Neural progenitor cell (in vitro differentiated cells): ENCODE measurements around the gene DGKD. TPM values are rescaled to one million over a fixed set of nuclear protein-coding genes. Genes with fewer than 3 reads are reported as not detected.

Source experiments
- DNase-seq: peaks from one replicate; pipeline ENCODE4 v3.0.0-alpha.2; 2016; ENCODE audit warnings: low spot score
- H2AFZ ChIP-seq: fragments of 200-600 bp; sonication (generic); replicated peaks from 2 replicates; pipeline ENCODE4 v1.6.1; 2016; ENCODE audit warnings: antibody characterized with exemption
- H3F3A ChIP-seq: fragments of 200-600 bp; sonication (generic); 2 replicates; pipeline ENCODE4 v1.6.1; 2016; ENCODE audit warnings: antibody characterized with exemption, low read depth
- H3K27ac ChIP-seq: fragments of 200-600 bp; sonication (generic); 2 replicates; pipeline ENCODE4 v1.5.1; 2016; ENCODE audit warnings: mild to moderate bottlenecking
- H3K27me3 ChIP-seq: fragments of 200-600 bp; sonication (generic); 2 replicates; pipeline ENCODE4 v1.6.1; 2016; ENCODE audit warnings: mild to moderate bottlenecking, moderate library complexity
- H3K36me3 ChIP-seq: fragments of 200-600 bp; sonication (generic); 2 replicates; pipeline ENCODE4 v1.5.1; 2016
- H3K4me1 ChIP-seq: fragments of 200-600 bp; sonication (generic); 2 replicates; pipeline ENCODE4 v1.6.1; 2016; ENCODE audit warnings: mixed run types
- H3K4me2 ChIP-seq: fragments of 200-600 bp; sonication (generic); 2 replicates; pipeline ENCODE4 v1.6.1; 2016
- H3K4me3 ChIP-seq: fragments of 200-600 bp; sonication (generic); 2 replicates; pipeline ENCODE4 v1.5.1; 2016
- H3K79me2 ChIP-seq: fragments of 200-600 bp; sonication (generic); 2 replicates; pipeline ENCODE4 v1.6.1; 2016; ENCODE audit warnings: low read depth
- H3K9ac ChIP-seq: fragments of 200-600 bp; sonication (generic); 2 replicates; pipeline ENCODE4 v1.6.1; 2016
- H3K9me3 ChIP-seq: fragments of 200-600 bp; sonication (generic); 2 replicates; pipeline ENCODE4 v1.5.1; 2016; ENCODE audit warnings: low read depth
- H4K20me1 ChIP-seq: fragments of 200-600 bp; sonication (generic); 2 replicates; pipeline ENCODE4 v1.6.1; 2016; ENCODE audit warnings: low read depth
- H3K27ac Mint-ChIP-seq: 3 replicates; pipeline ENCODE4 v1.8.0; 2021; ENCODE audit warnings: mixed read lengths
- H3K27me3 Mint-ChIP-seq: 2 replicates; pipeline ENCODE4 v1.8.0; 2022; ENCODE audit warnings: low read depth, mild to moderate bottlenecking, inconsistent platforms, moderate library complexity, mixed read lengths; ENCODE audit not compliant: insufficient read depth
- H3K36me3 Mint-ChIP-seq: 3 replicates; pipeline ENCODE4 v1.8.0; 2021; ENCODE audit warnings: mixed read lengths
- H3K4me1 Mint-ChIP-seq: 3 replicates; pipeline ENCODE4 v1.8.0; 2021; ENCODE audit warnings: mixed read lengths
- H3K4me3 Mint-ChIP-seq: 3 replicates; pipeline ENCODE4 v1.8.0; 2021; ENCODE audit warnings: mild to moderate bottlenecking, moderate library complexity, mixed read lengths
- H3K9me3 Mint-ChIP-seq: 3 replicates; pipeline ENCODE4 v1.8.0; 2020; ENCODE audit warnings: mixed read lengths
- EZH2 ChIP-seq: fragments of 200-600 bp; sonication (generic); IDR thresholded peaks from 2 replicates; pipeline ENCODE4 v1.6.1; 2017; ENCODE audit warnings: antibody characterized with exemption, mild to moderate bottlenecking, moderate library complexity
- EZH2phosphoT487 ChIP-seq: fragments of 200-600 bp; sonication (generic); IDR thresholded peaks from 2 replicates; pipeline ENCODE4 v1.6.1; 2017; ENCODE audit warnings: antibody characterized with exemption
- total RNA-seq: library from RNA; depleted of rRNA; stranded (reverse); fragments of >200 nt; gene quantifications from 2 replicates; pipeline ENCODE4 v1.2.3, GENCODE V29; 2015; ENCODE audit warnings: low replicate concordance
- TF ChIP-seq, protein P1 (sequence below): fragments of 200-600 bp; sonication (generic); IDR thresholded peaks from 2 replicates; pipeline ENCODE4 v1.5.1; 2017; ENCODE audit warnings: antibody characterized with exemption, mild to moderate bottlenecking

The DGKD gene
- total RNA-seq, 1 donor from 2014 or later, result 10.9 TPM

DNA sequence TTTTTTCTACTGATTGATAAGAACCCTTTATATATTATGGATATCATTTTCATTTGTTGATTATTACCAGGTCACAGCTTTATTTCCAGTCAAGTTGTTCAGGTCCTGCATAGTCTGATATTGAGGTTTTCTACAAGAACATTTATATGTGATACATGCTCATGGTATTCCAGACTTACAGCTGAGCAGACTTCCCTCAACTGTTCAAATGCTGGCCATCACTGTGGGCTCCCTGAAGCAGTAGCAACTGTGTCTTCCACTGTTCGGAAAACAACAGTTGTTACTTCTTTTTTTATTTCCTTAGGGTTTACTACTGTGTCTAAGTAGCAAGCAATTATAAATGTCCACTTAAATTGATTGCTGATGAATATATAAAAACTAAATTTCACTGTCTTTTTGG lies 79.5 kb downstream of the DGKD start:
- no peak overlapping the region for H3K27ac ChIP-seq
- H3K9me3 Mint-ChIP-seq, result no peaks in the 10 kb centered on the region
- no peaks in the 10 kb centered on the region for H3K27me3 ChIP-seq
- no peaks in the 10 kb centered on the region for H3K79me2 ChIP-seq
- TF ChIP-seq, protein P1, sequence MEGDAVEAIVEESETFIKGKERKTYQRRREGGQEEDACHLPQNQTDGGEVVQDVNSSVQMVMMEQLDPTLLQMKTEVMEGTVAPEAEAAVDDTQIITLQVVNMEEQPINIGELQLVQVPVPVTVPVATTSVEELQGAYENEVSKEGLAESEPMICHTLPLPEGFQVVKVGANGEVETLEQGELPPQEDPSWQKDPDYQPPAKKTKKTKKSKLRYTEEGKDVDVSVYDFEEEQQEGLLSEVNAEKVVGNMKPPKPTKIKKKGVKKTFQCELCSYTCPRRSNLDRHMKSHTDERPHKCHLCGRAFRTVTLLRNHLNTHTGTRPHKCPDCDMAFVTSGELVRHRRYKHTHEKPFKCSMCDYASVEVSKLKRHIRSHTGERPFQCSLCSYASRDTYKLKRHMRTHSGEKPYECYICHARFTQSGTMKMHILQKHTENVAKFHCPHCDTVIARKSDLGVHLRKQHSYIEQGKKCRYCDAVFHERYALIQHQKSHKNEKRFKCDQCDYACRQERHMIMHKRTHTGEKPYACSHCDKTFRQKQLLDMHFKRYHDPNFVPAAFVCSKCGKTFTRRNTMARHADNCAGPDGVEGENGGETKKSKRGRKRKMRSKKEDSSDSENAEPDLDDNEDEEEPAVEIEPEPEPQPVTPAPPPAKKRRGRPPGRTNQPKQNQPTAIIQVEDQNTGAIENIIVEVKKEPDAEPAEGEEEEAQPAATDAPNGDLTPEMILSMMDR, result no peak
- TF ChIP-seq EZH2phosphoT487 (no peak), EZH2 (no peak)
- no peak overlapping the region for H3K4me2 ChIP-seq
- no peaks in the 10 kb centered on the region for H3K9me3 ChIP-seq
- no peak for DNase-seq
- no peak overlapping the region for H2AFZ ChIP-seq
- no peaks in the 10 kb centered on the region for H3K27me3 Mint-ChIP-seq
- no peak overlapping the region for H3K27ac Mint-ChIP-seq
- no peak overlapping the region for H3K4me3 ChIP-seq
- no peaks in the 10 kb centered on the region for H3K4me1 Mint-ChIP-seq
- no peaks in the 10 kb centered on the region for H3F3A ChIP-seq
- no peaks in the 10 kb centered on the region for H4K20me1 ChIP-seq
- H3K9ac ChIP-seq, result no peak overlapping the region
- no peaks in the 10 kb centered on the region for H3K4me1 ChIP-seq
- H3K36me3 ChIP-seq, result no peaks in the 10 kb centered on the region
- peaks cover 2% of the 10 kb centered on the region for H3K36me3 Mint-ChIP-seq
- H3K4me3 Mint-ChIP-seq, result no peak overlapping the region

DNA sequence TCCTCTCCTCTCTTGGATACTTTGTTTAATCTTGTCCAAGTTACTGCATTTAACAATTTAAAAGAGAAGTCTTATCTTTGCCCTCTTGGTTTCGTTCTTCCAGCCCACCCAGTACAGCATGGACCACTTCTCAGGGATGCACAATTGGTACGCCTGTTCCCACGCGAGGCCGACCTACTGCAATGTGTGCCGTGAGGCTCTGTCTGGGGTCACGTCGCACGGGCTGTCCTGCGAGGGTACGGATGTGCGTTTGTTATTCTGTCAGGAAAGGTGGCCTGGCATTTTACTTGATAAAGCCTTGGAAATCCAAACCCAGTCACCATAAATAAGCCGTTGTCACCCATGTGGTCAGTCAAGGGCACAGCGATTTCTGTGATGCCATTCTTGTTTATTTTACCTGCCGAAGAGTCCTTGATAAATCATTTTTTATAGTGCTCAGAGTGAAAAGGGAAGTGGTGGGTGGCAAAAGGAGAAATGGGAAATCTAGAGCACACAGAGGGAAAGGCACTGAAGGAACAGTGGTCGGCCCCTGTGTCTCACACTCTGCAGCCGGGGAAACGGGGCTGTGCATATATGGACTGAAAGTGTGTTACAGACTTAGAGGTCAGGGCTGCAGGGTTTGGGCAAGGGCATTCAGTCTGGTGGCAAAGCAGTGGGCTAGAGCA lies 80.5 kb downstream of the DGKD start:
- no peak for DNase-seq
- Histone ChIP-seq H4K20me1 (no peaks in the 10 kb centered on the region), H3K9me3 (no peaks in the 10 kb centered on the region), H3K27me3 (no peaks in the 10 kb centered on the region), H2AFZ (no peak overlapping the region), H3K4me3 (no peak overlapping the region), H3K4me2 (no peak overlapping the region), H3K27ac (no peak overlapping the region), H3K79me2 (no peaks in the 10 kb centered on the region), H3F3A (no peaks in the 10 kb centered on the region), H3K9ac (no peak overlapping the region), H3K36me3 (no peaks in the 10 kb centered on the region), H3K4me1 (no peaks in the 10 kb centered on the region)
- Mint-ChIP-seq H3K4me1 (no peaks in the 10 kb centered on the region), H3K27me3 (no peaks in the 10 kb centered on the region), H3K4me3 (no peak overlapping the region), H3K27ac (peak overlapping the region; percentile 11), H3K36me3 (peaks cover 2% of the 10 kb centered on the region), H3K9me3 (no peaks in the 10 kb centered on the region)
- no peak for TF ChIP-seq EZH2phosphoT487
- TF ChIP-seq, protein P1, result no peak
- no peak for TF ChIP-seq EZH2

DNA sequence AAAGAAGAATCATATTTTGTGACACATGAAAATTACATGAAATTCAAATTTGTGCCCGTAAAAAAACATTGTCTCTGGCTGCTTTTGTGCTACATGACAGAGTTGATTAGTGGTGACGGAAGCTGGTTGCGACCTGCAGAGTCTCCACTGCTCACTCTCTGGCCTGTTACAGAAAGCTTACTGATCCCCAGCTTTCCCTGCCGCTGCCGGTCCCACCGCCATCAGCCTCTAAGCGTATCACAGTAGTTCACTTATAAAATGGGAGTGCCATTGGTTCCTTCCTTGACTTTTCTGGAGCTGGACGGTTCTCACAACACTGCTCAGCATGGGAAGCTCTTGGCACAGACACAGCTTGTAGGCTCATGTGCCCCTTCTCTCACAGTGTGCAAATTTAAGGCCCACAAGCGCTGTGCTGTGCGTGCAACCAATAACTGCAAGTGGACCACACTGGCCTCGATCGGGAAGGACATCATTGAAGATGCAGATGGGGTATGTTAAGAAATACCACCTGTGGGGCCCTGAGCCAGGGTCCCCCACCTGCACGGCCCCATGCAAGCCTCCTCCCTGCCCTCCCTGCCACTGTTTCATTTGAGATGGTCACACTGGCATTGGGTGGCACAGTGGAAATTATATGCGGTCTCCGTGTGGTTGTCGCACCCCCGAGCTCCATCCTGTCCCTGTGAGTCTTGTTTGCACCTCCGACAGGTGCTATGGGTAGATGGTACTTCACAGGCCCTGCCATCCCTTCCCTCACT lies 81.3 kb downstream of the DGKD start:
- H3K27me3 ChIP-seq, result no peaks in the 10 kb centered on the region
- Mint-ChIP-seq H3K36me3 (peaks cover 2% of the 10 kb centered on the region), H3K4me3 (no peak overlapping the region), H3K9me3 (no peaks in the 10 kb centered on the region), H3K27me3 (no peaks in the 10 kb centered on the region), H3K27ac (no peak overlapping the region), H3K4me1 (no peaks in the 10 kb centered on the region)
- no peaks in the 10 kb centered on the region for H3K9me3 ChIP-seq
- H3K4me2 ChIP-seq, result no peak overlapping the region
- H3K36me3 ChIP-seq, result no peaks in the 10 kb centered on the region
- H3F3A ChIP-seq, result no peaks in the 10 kb centered on the region
- TF ChIP-seq EZH2phosphoT487, result no peak
- TF ChIP-seq EZH2, result no peak
- no peak overlapping the region for H3K4me3 ChIP-seq
- H4K20me1 ChIP-seq, result no peaks in the 10 kb centered on the region
- no peak overlapping the region for H3K9ac ChIP-seq
- no peak overlapping the region for H3K27ac ChIP-seq
- H2AFZ ChIP-seq, result no peak overlapping the region
- DNase-seq, result no peak
- H3K79me2 ChIP-seq, result no peaks in the 10 kb centered on the region
- H3K4me1 ChIP-seq, result no peaks in the 10 kb centered on the region

DNA sequence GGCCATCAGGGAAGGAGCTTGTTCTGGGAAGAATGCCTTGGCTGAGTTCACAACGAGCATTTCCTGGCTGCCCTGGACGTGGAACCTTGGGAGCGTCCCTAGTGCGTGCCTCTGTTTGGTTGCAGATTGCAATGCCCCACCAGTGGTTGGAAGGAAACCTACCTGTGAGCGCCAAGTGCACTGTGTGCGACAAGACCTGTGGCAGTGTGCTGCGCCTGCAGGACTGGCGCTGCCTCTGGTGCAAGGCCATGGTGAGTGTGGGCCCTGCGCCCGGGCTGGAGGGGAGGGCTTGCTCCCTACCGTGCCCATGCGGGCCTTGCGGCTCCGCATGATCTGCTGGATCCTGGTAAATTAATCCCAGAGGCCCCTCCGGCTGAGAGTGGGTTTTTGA lies 81.9 kb downstream of the DGKD start:
- no peaks in the 10 kb centered on the region for H3K36me3 ChIP-seq
- no peak overlapping the region for H3K4me3 ChIP-seq
- H3K79me2 ChIP-seq, result no peaks in the 10 kb centered on the region
- DNase-seq, result no peak
- no peak overlapping the region for H3K4me2 ChIP-seq
- H3K27me3 ChIP-seq, result no peaks in the 10 kb centered on the region
- no peak overlapping the region for H2AFZ ChIP-seq
- no peaks in the 10 kb centered on the region for H4K20me1 ChIP-seq
- H3K4me1 ChIP-seq, result no peaks in the 10 kb centered on the region
- no peaks in the 10 kb centered on the region for H3K27me3 Mint-ChIP-seq
- no peak overlapping the region for H3K4me3 Mint-ChIP-seq
- no peaks in the 10 kb centered on the region for H3K4me1 Mint-ChIP-seq
- no peaks in the 10 kb centered on the region for H3K9me3 ChIP-seq
- peaks cover 2% of the 10 kb centered on the region for H3K36me3 Mint-ChIP-seq
- no peaks in the 10 kb centered on the region for H3F3A ChIP-seq
- no peak for TF ChIP-seq EZH2phosphoT487
- no peak overlapping the region for H3K27ac ChIP-seq
- no peak overlapping the region for H3K9ac ChIP-seq
- no peaks in the 10 kb centered on the region for H3K9me3 Mint-ChIP-seq
- H3K27ac Mint-ChIP-seq, result no peak overlapping the region
